Superior temporal gyrus (tissue), 1 donor: ENCODE data around the gene LYPD8.

Experiments
- DNase-seq: peaks from one replicate; pipeline ENCODE4 v3.0.0-alpha.2; 2016; ENCODE audit errors: extremely low spot score

The LYPD8 gene

GRCh38 chr1:248757784-248758195, 2.2 kb upstream of the LYPD8 start:
- no peak for DNase-seq

- no peak for DNase-seq
Measured at GRCh38 chr1:248756636-248757035, 1.1 kb upstream of the LYPD8 start.

GRCh38 chr1:248756151-248756550, 592 bp upstream of the LYPD8 start:
- no peak for DNase-seq

- DNase-seq: no peak
Measured at GRCh38 chr1:248753708-248754280, 1.8 kb downstream of the LYPD8 start.

- no peak for DNase-seq
Measured at GRCh38 chr1:248753029-248753594, 2.4 kb downstream of the LYPD8 start.

- no peak for DNase-seq
Measured at GRCh38 chr1:248752161-248753028, 3.2 kb downstream of the LYPD8 start.

GRCh38 chr1:248751635-248752034, 3.9 kb downstream of the LYPD8 start:
- DNase-seq: no peak

GRCh38 chr1:248751142-248751541, 4.4 kb downstream of the LYPD8 start:
- DNase-seq: no peak

GRCh38 chr1:248750496-248750895, 5.1 kb downstream of the LYPD8 start:
- no peak for DNase-seq

- DNase-seq: peak; percentile 48
Measured at GRCh38 chr1:248748211-248748610, 7.3 kb downstream of the LYPD8 start.

GRCh38 chr1:248740876-248741275, 14.7 kb downstream of the LYPD8 start:
- DNase-seq: no peak

GRCh38 chr1:248739572-248740205, 15.9 kb downstream of the LYPD8 start:
- DNase-seq: no peak

GRCh38 chr1:248737457-248737856, 18.1 kb downstream of the LYPD8 start:
- DNase-seq: no peak

GRCh38 chr1:248736977-248737376, 18.6 kb downstream of the LYPD8 start:
- DNase-seq: no peak

GRCh38 chr1:248733566-248733965, 22.0 kb downstream of the LYPD8 start:
- no peak for DNase-seq

- DNase-seq: no peak
Measured at GRCh38 chr1:248730507-248731335, 24.8 kb downstream of the LYPD8 start.

GRCh38 chr1:248714248-248714647, 41.3 kb downstream of the LYPD8 start:
- no peak for DNase-seq

- DNase-seq: no peak
Measured at GRCh38 chr1:248710305-248710900, 45.2 kb downstream of the LYPD8 start.

GRCh38 chr1:248704606-248705005, 51.0 kb downstream of the LYPD8 start:
- DNase-seq: no peak

- DNase-seq: no peak
Measured at GRCh38 chr1:248703674-248704073, 51.9 kb downstream of the LYPD8 start.

GRCh38 chr1:248702714-248703113, 52.8 kb downstream of the LYPD8 start, which contains the start of gene OR14I1:
TSS of gene OR14I1 (minus strand) at chr1:248702766.
- no peak for DNase-seq
